ENCODE data around the gene PTPRK.

PTPRK gene

DNA sequence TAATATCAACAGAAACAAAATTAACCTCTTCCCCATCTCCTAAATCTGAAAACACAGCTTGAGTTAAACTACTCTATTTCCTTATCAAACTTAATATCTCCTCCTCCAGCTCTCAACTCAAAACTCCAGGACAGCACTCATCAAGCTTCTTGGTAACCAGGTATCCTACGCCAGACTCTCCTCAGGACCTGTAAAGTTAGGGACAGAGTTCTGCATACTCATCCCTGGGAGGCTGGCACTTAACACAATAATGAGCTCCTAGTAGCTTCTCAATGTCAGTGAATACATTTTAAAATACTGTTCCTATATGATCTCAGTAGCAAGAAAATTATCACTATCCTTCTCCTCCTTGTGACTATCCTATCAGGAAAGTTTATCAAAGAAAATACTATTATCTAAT, 240.3 kb downstream of the PTPRK start:
- DNase-seq = no peak

DNA sequence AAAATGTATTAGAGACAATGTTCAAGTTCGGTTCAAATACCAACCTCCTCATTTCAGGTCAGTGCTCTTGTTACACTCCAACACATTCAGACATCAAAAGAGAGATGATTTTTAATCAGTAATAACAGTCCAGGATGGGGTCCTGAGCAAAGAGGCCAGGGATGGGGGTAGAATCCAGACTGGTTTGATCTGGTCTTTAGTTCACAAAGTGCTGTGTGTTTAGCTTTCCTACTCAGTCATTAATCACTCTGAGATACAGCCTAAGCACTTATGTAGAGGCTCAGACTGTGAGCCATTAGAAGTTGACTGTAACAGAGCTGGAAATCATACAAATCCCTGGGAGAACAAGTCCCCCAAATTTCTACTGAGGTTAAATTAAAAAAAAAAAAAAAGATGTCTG, 241.6 kb downstream of the PTPRK start:
- DNase-seq = peak; percentile 13

DNA sequence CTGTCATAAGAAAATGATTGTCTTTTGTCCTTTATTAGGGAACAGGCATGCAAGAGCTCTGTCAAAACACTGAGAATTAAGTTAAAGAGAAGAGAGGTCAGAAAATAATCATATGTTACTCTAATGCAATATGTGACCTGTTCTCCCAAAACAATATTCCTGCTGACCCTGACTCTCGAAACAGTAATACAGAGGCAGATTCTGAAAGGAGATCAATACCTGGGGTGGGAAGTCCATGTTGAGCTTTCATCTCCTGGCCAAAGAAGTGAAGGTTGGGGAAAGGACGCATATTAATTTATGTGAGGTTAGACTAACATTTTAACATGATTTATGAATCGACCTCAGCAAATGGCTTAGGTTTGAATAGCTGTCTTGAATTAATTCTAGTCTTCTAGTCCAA, 243.0 kb downstream of the PTPRK start:
- no peak for DNase-seq

DNA sequence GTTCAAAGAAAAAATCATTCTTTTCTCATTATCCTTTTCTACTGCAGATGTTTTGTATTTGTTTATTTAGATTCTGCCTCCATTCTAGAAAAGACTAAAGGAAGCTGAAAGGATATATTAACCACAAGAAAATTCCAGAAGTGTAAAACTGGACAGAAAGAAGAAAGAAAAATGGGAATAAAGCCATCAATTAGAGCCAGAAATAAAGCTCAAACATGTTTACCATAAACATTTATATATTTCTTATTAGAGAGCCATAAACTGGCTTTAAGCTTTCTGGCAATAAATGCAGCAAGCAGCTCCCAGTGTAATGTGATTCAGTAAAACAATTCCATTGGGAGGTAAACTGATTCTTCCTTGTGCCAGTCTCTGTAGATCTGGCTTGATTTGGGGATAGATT, 244.1 kb downstream of the PTPRK start:
- DNase-seq = no peak

DNA sequence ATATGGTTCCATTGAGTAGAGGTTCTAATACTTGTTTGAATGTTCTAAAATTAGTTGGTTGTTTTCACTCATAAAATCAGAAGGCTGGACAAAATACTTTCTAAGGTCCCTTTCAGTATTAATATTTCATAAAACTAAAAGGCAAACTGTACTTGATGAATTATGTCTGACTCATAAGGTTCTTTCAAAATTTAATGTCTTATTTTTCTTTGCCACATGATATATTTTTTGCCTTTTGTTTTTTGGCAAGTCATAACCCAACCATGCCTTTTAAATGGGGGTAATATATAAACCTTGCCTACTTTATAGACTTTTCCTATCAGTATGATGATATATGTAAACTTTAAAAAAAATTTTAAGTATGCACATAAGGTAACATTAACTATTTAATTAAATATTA, 244.7 kb downstream of the PTPRK start:
- no peak for DNase-seq

DNA sequence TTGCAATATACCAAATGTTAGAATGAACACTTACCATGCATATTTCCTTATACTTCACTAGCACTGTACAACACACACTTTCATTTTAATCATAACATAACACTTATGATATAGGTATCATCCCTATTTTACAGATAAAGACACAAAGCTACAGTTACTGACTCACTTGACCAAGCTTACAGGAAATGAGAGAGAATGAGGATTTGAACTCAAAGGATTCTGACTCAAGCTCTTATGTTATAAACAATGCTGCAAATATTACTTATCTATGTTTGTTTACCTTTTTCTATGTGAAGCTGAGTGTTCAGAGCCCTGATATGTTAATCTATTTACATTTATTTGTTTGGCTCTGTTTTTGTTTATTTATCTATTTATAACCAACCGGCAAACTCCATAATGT, 245.4 kb downstream of the PTPRK start:
- DNase-seq = no peak

DNA sequence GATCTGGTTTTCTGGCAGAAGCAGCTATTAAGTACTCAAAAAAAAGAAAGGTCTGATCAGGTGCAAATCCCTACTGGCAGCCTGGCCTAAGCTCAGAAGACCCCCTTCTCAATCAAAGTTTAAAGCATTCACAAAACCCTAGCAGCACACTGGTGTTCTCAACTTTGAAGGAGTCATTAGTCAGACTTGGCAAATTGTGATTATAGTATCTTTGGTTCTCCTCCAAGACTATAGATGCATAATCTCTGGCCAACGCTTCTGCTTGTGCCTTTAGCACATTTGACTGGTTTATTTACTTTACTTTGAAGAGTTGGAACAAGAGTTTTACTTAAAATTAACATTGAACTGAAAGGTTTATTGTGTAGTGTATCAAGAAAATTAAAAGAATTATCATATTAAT, 248.9 kb downstream of the PTPRK start:
- DNase-seq = no peak

DNA sequence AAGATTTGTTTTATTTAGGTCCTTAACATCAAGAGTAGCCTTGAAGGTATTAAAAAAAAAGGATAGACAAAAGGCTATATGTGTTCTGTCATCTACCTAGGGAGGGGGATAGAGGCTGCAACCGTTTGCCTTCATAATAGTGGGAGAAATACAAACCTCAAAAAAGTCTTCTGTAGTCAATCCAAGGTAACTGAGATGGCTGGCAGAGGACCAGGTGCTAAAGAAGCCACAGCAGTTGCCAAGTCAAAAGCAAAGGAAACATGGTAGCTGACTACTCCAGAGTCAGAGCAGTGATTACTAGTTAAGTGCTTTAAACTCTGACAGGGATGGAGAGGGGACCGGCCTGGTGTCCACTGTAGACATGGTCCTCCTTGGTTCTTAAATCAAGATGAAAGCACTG, 249.4 kb downstream of the PTPRK start:
- no peak for DNase-seq

DNA sequence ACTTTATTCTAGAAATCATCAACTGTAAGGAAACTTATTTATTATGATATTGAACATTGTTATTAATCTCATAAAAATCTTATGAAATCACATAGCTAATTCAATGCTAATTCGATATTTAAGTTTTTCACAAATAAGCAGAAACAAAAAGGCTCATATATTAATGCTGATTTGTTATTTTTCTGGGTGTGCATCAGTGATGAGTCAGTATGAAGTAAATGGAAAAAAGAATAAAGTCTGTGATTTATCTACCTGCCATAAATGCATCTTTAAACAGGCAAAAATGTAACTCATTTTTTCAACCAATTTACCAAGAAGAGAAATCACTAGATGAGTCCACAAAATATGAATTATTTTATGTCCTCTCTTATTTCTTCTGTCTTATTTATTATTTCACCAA, 253.5 kb downstream of the PTPRK start:
- DNase-seq = no peak

DNA sequence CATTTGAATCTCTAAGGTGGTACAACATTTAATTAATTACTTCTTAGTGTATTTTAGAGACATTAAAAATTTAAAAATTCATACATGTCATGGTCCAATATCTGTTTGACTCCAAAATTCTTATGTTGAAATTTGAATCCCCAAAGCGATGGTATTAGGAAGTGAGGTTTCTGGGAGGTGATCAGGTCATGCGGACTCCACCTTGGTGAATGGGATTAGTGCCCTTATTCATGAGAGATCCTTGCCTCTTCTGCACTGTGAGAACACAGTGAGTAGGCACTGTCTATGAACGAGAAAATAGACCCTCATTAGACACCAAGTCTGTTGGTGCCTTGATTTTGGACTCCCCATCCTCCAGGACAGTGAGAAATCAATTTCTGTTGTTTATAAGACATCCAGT, 254.7 kb downstream of the PTPRK start:
- DNase-seq = no peak

DNA sequence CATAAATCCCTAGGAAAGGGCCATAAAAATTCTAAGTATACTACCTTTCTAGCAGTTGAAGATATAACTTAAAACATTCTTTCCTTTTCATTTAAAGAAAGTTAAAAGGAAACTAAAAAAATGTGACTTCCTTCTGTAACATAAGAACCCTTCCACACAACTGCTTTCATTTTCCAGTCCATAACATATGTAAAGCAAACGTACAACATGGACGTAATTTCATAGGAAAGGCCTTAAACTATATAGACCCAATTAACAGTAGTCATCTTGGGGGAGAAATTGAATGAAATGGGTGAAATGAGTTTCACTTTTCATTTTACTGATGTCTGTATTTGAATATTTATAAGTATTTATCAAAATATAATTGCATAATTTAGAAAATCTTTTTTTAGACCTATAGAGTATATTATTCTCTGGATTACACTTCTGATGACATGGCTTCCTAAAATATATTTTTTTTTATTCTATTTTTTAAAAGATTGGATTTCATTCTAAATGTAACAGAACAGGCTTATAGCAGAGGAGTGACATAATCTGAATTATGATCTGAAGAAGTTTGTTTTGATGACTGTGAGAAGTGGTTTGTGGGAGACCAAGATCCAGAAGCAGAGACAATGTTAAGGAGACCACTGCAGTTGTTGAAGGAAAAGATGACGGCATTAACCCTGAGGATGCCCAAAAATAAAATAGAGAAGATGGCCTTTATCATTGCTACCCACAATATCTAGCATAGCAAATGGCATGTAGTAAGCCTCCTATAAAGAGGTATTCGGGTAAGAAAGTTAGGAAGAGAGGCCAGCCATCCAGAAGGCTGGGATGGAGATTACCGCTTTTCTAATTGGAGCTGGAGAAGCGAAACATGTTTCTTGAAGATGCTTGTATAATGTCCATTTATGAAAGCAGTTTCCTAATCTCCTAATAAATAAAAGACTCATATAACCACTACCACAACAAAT, 260.4 kb downstream of the PTPRK start:
- no peak for DNase-seq

DNA sequence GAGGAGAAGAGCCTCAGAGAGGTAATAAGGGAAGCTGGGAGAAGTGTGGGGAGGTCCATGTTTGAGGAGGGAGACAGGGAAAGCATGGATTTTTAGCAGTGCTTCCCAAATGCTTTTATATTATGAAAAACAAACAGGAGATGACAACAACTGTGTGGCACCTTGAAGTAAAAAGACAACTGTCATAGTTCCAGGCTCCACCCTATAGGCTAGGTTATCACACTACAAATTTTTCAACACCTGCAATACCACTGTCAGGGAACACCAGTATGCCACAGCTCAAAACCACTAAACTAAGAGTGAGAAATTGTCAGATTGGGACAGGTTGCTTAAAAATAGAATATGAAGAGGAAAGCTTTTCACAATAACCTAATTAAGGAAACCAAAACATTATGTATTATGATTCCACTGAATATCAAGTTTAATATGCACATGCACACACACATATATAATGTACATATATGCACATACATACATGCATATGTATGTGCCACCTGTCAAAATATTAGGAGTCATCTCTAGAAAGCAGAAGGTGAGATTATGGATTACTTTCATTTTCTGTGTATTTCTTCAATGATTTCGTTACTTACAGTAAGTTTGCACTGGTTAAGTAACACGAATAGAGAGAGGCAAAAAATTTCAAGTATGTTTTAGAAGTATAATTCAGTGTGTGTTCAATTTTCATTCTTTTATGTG, 261.2 kb downstream of the PTPRK start:
- DNase-seq = no peak

DNA sequence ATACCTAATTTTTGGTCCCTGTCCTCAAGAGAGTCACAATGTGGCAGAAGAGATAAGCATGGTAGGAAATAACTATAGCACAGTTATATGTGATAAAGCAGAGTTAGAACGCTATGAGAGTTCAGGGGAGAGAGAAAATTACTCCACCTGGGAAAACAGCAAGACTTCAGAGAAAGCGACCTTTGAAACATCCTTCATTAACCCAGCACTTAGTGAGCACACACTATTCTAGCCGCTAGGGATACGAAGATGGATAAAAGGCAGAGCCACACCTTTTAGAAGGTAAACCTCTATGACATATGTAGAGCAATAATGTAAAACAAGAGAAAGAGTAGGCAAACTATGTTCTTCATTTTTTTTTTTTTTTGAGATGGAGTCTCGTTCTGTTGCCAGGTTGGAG, 264.3 kb downstream of the PTPRK start:
- no peak for DNase-seq

DNA sequence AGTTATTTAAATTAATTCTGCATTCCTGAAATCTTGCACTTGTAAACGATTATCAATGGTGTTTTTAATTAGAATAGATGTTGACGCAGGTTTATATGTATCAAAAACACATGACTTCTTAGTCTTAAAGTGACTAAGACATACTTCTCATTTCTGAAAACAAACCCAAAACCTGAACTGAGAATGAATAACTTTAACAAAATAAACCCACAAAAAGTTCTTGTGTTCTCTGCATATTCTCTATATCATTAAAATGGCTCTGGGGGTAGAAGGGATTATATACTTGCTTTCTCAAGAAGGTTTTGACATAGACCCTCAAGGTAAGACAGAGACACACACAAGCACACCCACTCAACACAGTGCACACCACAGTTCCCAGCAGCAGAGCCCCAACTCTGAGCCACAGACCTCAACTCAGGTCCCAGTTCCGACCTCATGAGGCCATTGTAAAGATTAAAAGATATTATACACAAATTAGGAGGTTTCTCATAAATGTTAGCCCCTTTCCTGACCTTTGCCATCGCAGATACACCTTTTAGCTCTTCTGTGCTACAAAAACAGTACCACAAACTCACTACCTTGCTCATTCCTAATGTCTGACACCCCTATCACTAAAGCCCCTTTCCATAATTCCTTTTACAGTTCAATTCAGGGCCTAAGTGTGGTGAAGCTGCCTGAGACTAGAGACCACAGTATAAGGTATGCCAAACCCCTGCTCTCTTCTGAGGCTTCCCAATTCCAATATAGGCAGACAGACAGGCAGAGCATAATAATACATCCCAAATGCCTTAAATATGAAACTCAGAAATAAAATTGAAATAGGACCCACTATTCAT, 267.8 kb downstream of the PTPRK start:
- no peak for DNase-seq

DNA sequence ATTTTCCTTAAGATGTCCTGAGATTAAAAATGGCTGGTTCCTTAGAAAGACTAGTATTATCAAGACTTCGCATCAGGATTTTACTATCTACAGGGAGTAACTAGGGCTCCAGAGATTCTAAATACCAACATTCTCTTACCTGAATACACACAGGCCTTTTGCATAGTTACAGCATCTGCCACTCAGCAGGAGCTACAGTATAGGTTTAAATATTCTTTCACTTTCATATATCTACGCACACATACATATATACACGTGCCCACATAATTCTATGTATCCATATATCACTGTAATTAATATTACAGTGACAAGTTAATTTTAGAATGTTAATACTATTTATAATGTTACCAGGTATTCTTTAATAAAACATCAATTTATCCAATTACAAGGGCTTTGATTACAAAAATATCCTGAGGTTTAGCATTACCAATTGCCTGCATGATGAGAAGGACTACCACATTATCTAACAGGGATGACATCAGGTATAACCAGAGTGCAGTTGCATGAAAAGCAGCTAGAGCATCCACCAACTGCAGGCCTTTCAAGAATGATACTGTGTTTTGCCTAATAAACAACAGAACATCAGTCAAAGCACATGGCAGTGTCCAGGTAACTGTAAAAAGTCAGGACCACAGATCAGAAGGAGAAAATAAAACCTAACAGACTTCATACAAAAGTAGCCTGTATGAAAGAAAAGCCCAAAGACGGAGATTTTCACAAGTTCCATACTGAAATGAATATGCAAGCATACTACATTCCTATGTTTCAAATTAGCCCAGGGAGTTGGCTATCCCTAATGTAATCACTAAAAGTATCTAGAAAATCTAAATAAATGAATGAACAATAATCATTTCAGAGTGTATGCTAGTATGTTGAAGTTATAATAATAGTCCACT, 268.7 kb downstream of the PTPRK start:
- DNase-seq = no peak

DNA sequence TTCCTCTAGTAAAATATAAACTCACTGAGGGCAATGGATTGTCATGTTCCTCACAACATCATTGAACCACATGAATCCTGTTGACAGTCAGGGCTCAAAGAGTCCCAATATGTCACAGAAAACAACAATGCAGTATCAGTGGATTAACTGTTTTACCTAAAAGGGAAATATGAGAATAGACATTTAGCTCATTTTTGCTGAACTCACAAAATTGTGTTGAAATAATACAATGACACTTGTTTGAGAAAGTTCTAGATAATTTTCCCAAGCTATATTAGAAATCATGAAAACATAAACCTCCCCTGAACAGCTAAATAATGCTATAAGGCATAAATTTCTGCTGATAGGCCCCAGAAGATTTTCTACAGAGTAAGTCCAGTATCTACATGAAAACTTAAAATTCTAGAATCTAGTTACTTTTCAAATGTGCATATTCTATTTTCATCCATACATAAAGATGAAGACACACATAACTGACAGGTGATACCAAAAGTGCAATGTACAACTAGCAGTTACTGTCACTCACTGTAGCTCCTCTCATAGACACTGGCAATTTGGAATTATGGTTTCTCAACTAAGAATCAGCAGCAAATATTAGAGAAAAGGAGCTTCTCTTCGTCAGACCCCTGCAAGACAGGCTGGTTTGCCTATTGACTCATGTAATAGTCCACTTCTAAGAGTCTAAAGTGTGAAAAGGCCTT, 269.9 kb downstream of the PTPRK start:
- DNase-seq = no peak

DNA sequence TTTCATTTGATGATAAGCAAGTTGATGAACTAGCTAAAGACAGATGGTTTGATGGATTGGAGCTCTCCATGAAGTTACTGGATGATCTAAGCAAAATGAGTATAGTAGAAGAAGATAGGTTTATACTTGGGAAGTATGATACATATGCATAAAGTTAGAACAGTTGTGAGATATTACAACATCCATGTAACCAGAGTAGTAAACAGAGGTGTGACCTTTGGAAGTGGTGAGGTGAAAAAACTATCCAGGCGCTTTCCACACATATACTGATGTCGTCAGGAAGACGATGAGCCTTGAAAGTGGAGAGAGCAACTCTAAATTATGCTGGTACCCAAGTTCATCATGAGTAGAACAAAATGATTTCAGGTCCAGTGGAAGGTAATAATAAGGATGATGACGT, 271.0 kb downstream of the PTPRK start:
- DNase-seq = no peak

DNA sequence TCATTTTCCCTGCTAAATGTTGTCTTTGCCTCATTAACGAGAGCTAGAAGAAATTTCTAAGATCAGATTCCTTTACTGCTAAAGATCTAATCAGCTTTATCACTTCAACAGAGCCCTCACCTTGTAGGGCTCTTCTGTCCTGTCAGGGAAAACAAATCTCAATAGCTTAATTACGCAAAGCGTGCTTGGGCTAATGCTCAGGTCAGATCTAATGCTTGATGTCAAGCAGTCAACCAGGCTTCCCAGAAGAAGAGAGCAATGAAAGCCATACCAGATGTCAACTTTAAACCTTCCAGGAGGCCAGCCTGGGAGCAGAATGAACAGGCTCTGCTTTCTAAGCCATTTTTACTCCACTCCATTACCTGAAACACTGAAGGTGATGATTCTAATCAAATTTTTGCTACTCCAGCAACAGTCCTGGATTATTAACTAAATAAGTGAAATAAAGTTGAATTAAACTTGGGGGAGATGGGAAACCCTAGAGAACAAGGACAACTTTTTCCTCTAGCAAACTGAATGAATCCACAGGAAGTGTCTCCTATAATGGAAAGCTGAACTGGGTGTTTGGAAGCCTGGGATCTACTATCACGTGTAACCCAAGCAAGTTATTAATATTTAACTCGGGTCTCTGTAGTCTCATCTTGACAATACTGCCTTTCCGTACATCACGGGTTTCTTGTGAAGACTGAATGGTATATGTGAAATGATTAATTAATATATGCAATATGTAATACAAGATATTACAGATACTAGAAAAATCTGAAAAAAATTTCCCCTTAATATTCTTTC, 273.7 kb downstream of the PTPRK start:
- DNase-seq = no peak

DNA sequence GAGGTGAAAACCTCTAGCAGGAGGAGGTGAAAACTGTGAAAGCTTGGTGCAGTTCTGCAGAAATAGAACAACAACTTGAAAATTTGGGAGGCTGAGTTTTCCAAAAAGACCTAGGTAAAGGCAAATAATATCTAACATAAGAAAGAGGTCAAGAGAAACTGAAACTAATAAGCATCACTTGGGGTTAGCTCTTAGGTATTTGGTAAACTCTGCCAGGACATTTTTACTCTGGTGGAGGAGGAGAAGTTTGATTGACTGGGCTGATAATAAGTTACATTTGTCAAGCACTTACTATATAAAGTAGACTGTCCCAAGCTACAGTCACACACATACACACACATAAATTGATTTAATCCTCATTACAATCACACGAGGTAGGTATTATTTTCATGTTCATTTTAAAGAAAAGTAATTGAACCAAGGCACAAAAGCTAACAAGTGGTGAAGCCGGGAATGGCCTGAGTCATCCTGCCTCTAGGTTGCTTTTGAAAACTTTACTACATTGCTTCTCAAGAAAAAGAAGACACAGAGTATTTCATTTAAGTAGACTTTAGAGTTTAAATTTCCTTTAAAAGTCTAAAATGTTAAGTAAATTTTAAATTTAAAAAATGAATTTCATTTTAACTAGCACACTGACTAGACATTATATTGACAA, 275.5 kb downstream of the PTPRK start:
- DNase-seq = no peak

DNA sequence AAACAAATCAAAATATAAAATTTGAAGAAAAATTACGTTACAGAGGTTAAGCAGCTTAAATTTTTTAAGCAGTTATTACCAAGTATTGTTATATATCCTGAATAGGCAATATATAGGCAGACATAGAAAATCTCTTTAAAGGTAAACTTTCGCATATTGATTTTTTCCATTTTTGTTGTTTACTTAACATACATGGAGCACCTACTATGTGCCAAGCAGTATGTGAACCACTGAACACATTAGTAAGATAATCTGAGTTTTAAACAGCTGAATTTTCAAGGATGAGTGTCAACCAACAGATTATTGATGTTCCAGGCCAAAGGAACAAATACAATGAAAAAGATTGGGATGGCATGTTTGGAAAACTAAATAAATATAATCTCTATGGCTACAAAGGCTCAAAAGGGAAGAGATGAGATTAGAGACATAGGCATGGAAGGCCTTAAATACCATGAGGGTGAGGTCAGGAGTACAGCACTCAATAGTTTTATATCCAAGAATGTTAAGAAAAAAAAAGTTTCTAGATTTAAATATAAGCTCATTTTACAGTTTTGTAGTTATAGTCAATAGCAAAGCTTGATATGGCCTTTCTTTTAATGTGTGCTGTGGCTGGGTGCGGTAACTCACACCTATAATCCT, 277.5 kb downstream of the PTPRK start:
- DNase-seq = no peak
